GM19324 (cell line): ENCODE data around the gene ZBTB21.
A peak's percentile ranks its signal among the peaks of the same experiment; 100 is the strongest.
"Not testable (repeated sequence)": the region's sequence is repeated elsewhere in the genome, so short reads cannot be mapped to it uniquely, and the experiment has no call there.

Experiments
- ATAC-seq: cut with Tn5 transposase; IDR thresholded peaks from one replicate; pipeline ENCODE4 v1.9.1; 2021; ENCODE audit warnings: mild to moderate bottlenecking, moderate library complexity; ENCODE audit not compliant: unreplicated experiment, low FRiP score

ZBTB21 gene

DNA sequence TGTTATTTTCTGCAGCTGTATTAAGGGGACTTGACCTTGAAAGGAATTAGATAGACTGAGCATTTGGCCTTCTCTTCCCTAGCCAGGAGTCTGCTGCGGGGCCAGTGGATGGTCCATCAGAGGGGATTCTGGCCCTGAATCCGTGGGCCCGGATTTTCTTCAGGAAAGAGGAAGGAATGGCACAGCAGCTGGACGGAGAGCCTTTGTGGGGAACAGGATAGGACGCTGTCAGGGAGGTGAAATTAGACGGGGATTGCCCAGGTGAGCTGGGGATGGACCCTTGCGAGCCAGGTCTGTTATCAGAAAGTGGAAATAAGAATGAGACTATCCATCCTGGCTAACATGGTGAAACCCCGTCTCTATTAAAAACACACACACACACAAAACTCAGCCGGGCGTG lies 54.6 kb downstream of the ZBTB21 start:
- no peak for ATAC-seq

DNA sequence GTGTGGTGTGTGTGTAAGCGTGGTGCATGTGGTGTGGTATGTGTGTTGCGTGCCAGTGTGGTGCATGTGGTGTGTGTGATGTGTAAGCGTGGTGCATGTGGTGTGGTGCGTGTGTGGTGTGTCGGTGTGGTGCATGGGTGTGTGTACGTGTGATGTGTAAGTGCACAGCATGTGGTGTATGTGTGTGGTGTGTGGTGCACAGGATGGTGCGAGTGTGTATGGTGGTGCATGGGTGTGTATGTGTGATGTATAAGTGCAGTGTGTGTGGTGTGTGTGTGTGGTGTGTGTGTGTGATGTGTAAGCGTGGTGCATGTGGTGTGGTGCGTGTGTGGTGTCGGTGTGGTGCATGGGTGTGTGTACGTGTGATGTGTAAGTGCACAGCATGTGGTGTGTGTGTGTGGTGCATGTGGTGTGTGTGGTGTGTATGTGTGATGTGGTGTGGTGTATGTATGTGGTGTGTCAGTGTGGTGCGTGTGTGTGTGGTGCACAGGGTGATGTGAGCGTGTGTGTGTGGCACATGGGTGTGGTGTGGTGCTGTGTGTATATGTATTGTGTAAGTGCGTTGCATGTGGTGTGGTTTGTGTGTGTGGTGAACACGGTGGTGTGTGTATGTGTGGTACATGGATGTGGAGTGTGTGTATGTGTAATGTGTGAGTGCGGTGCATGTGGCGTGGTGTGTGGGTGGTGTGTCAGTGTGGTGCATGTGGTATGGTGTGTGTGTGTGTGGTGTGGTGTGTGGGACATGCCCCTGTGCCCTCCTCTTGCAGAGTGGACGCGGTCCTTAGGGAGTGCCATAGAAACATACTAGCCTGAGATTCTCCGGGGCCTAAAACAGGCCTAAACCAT lies 55.3 kb downstream of the ZBTB21 start:
- no peak for ATAC-seq

DNA sequence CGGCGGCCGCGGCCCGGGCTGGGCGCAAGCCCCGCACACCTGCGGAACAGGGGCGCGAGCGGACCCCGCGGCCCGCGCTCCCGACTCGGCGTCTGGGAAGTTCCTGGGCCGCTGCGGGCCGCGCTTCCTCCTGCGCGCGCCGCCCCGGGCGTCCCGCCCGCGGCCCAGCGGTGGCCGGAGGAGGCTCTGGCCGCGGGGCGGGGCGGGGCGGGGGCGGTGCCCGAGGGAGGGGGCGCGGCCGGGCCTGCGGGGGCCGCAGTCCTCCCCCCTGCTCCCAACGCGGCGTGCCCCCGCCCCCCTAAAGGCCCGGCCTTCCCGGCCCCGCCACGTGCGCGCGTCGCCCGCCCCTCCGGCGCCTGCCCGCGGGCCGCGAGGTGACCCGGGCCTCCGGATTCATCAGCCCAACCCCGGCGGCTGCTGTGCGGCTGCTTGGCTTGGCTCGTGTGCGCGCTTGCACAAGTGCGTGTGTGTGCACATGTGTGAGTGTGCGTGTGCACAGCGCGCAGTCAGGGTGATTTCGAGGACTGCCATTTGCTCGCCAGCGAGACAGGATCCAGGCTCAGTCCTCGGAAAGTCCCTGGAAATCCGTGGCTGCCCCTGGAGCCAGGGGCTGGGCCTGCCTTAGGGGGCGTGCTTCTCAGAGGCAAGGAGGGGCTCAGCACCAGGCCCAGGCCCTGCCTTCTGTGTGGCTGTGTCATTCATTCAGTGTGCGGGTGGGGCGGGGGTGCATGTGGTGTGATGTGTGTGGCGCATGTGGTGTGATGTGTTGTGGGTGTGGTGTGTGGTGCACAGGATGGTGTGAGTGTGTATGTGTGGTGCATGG lies 56.1 kb downstream of the ZBTB21 start, which contains the start of gene C2CD2:
C2CD2 (minus strand) TSS at position 188 of the 823 bp plus-strand sequence. CDS start 370 bp downstream, outside the sequence.
- ATAC-seq, result peak; percentile 44

DNA sequence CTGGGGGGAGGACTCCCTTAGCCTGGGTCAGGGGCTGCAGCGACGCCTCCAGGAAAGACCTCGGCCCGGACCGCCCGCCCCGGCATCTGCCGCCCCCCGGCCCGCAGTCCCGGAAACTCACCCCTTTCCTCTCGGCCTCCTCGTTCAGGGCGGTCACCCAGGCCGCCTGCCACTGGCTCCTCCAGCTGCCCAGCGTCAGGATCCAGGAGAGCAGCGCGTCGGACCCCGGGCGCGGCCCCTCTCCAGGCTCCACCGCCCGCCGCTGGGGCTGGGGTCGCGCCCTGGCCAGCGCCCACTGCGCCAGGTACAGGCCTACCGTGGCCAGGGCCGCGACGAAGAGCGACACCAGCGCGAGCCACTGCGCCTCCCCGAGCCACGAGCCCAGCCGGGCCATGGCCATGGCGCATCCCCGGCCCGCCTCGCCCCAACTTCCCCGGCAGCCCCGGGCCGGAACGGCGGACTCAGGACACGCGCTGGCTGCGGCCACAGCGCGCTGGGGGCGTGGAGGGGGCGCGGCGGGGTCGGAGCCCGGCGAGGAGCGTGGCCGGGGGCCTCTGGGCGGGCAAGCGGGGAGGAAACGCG lies 56.8 kb downstream of the ZBTB21 start:
- ATAC-seq, result peak; percentile 31

DNA sequence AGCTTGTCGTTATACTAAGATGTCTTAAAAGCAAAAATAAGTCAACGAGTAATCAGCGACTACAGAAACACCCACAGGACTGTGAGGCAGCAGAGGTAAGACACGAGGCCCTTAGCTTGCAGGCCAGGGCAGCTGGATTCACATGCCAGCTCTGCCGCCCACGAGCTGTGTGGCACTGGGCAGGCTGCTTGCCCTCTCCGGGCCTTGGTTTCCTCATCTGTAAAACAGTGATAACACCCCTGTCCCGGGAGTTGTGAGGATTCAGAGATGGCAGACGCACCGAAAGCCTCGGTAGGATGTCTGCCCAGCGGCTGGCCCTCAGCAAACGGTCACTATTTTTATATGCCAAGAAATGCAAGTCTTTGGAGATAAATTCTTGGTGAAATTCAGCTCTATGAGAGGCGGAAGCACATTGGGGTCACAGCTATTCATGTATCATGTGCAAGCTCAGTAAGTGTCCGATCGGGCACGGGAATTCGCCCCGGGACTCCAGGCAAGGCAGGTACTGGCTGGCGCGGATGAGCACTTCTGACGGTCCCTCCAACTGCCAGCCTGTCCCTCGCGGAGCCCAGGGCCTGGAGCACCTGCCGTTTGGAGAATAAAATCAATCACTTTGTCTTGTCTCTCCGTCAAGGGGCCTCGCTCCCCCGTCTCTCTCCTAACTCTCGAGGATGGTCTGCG lies 57.5 kb downstream of the ZBTB21 start:
- ATAC-seq, result no peak

DNA sequence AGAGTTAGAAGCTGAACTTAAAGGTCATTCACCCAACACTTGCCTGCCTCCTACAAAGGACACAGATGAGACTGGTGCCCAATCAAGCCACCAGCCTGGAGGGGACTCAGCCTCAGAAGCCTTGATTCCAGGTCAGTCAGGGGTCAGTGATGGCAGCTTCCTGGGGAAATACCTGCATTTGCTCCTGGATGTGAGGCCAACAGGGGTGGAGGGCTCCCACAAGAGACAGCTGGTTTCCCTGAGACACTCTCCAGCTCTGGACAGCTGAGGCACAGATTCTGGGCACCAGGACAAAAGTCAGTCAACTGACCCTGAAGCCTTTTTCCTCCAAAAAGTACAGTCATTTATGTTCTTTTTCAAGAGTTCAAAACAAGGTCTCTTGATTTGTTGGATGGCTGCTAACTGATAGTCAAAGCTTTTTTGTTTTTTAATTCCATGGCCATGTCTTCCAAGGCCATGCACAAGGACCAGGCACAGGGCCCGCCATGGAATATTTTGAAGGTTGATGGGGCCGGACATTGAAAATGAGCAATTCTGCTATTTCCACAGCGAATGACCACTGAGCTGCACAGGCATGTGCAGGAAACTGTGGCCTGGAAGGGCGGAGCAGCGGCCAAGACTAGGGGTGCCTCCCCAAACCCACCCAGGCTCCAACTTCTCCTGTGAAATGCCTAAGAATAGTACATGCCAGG lies 58.1 kb downstream of the ZBTB21 start:
- ATAC-seq, result no peak

DNA sequence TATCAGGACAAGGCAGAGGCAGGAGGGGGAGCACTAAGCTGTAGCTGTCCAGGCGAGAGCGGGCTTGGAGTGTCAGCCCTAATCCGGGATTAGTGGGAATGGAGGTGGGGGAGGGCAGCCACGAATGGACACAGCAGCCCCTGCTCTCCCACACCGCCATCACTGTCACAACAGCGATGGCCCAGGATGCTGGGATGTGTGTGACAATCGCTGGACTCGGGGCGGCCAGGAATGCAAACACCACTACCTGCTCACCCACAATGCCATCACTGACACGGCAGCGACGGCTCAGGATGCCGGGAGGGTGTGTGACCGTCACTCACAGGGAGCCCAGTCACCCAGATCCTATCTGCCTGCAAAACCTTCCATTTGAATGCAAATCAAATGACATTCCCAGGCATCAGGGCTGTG lies 59.2 kb downstream of the ZBTB21 start:
- ATAC-seq, result no peak

DNA sequence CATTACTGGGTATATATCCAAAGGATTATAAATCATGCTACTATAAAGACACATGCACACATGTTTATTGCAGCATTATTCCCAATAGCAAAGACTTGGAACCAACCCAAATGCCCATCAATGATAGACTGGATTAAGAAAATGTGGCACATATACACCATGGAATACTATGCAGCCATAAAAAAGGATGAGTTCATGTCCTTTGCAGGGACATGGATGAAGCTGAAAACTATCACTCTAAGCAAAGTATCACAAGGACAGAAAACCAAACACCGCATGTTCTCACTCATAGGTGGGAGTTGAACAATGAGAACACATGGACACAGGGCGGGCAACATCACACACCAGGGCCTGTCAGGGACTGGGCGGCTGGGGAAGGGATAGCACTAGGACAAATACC lies 60.5 kb downstream of the ZBTB21 start:
- not testable (repeated sequence) for ATAC-seq

DNA sequence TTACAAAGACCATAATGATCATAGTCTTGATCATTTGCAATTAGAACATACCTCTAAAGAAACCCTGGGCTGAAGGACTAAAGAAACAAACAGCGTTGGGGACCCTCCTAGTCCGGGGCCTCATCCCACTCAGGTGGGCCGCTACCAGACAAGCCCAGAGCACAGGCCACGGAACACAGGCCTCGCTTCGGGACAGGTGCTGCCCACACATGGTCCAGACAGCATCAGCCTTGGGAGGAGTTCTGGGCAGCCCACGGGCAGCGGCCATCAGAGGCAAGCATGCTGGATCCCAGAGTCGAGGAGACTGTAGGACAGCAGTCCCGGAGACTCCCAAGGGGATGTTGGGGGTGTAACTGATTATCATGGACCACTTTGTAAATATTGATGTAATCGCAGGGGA lies 61.3 kb downstream of the ZBTB21 start:
- ATAC-seq, result no peak

DNA sequence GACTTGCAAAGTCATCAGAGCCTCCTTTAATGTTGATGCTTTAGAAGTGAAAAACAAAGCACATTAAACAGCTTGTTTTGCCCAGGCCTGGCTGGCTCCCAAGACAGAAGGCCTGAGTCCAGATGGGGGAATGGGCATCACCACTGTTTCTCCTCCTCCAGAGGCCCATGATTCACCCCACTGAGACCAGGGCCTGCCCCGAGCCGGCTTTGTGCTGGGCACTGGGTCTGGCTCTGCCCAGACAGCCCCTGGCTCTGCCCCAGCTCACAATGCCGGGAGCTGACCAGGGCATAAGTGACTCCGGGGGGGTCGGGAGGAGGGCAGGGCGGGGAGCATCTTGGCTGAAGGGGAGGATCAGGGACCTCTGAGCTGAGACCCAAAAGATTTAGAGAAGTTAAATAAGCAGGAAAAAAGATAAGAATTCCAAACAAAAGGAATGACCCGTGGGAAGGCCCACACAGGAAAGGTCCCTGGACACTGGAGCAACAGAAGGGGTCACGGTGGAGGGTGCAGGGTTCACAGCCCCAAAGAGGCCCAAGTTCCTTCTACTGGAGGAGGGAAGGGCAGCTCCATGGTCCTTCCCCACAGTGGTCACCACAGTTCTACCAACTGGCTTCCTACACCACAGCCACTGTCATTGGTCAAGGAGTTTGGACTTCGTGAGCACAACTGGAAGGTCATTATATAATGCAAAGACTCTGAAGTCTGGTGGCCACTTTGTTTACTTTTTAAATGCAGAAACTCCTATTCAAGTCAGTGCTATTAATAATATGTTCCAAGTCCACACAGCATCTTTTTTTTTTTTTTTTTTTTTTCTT lies 61.9 kb downstream of the ZBTB21 start:
- ATAC-seq, result no peak

DNA sequence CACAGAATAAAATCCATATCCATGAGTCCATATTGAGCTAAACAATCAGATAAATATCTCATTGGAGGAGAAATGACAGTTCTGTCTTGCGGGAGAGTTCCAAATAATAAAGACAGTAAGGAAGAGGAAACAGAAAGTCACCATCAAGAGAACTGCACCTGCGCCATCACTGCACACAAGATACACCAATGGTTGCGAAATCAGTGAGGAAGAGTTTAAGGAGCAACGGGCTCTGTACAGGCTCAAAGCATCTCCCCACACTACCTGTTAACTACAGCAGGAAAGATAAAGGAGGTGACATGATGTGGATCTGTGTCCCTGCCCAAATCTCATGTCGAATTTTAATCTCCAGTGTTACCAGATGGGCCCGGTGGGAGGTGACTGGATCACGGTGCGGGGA lies 64.2 kb downstream of the ZBTB21 start:
- no peak for ATAC-seq

DNA sequence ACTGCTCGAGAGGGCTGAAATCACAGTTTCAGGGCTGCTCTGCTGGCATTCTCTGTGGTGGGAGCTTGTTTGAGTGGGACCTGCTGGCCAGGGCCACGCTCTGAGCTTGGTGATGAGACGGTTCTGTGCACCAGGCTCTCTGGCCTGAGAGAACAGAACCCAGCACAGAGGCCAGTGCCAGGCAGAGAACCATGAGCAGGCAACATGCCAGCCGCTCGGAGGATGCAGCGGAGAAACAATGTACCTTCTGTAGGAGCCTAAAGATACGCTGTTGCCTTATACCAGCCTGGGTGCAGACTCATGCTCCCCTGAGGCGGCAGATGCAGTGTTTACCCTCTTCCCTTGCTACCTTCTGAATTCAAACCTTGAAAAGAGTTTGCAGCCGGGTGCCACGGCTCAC lies 66.3 kb downstream of the ZBTB21 start:
- no peak for ATAC-seq

DNA sequence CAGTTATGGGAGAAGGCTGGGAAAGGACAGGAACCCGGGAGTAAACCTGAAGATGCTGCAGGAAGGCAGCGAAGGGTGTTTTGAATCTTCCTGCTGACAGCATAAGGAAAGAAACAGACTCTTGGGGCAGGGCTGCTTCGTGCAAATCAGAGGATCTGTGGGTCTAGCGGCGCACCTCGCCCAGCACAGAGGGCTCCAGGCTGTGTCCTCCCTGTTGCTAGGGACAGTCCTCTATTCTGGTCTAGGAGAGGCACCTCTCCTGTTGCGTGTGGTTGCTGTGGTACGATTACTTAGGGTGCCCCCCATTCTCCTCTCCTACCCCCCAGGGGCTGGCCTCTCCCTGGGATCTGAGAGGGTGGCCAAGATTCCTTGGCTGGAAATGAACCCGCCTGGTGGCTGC lies 67.7 kb downstream of the ZBTB21 start:
- no peak for ATAC-seq

DNA sequence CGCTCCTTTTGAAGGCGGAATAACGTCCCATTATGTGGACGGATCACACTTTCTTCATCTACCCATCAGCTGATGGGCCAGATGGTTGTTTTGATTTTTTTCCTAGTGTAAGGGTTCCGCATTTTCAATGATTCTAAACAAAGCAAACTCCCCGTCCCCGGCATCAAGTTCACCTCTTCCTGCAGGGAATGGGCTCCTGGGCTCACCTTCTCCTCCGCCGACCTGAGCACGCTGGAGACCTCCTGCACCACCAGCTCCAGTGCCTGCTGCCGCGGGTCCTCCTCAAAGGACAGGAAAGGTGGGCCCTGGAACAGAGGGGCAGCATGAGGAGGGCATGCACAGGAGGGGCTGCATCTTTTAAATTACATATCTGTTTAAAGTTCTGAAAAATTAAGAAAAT lies 68.2 kb downstream of the ZBTB21 start:
- no peak for ATAC-seq

DNA sequence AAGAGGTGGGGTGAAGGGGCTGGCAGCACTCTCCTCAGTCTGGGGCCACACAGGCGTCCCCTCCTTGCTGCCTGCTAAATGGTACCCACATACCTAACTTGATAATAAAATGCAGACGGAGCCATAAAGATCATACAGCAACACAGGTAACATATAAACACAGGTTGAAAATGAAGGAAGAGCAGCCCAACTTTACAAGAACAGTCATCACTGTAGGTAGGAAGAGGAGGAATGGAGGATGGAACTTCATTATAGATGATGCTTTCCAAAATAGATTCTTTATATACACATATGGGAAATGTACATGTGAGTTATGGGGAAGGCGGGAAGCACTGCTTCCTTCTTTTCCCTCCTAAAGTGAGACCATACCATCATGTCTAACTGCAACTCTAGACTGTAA lies 69.7 kb downstream of the ZBTB21 start:
- no peak for ATAC-seq

DNA sequence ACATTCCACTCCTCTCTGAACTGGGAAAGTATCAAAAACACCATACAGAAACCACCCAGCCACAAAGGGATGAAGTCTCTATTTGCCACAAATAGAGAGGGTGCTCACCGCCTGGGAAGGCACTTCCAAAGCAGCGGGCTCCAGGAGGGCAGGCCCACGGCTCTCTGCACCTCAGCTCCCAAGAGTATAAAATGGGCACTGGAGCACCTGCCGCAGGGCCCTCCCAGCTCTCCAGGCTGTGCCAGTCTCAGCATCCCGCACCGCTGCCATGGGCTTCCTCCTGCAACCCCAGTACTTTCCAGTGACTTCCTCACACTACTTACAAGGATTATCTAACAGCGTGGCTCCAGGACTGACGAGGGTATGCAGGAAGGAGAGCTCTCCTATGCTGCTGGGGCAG lies 70.8 kb downstream of the ZBTB21 start:
- ATAC-seq, result no peak
